ENCODE results near the gene UBE2D1.

UBE2D1 gene

DNA sequence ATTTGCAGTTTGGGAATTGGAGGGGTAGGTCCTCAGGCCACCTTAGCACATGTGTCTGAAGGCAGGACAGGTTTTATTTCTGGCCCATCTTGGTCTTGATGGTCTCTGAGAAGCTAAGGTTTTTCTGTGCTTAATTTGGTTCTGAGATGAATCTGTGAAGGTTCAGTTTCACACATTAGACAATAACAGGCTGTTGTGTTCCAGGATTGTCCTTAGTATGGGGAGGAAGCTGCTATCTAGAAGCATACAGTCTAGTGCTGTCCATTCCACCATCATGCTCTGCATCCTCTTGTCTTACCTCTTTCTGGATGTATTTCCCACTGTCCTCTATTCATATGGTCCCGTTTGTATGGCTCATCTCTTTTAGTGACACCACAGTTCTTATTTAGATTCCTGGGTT lies 7.1 kb downstream of the UBE2D1 start:
- no peak for DNase-seq

DNA sequence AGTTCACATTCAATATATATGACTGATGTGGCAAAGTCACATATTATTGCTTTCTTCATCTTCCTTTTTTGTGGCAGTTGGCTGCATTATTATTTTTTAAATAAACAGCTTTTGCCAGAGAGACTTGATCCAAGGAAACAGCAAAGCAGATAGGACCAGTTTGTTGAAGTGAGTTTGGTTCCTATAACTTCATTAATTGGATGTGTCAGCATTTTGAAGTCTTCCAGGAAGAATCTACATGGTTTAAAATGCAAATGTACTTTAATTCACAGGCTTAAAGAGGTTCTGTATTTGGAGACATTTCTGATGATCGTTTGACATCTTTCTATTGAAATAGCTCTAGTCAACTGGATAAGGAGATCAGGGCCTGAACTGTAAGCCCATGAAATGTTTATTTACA lies 13.2 kb downstream of the UBE2D1 start:
- DNase-seq, result no peak

DNA sequence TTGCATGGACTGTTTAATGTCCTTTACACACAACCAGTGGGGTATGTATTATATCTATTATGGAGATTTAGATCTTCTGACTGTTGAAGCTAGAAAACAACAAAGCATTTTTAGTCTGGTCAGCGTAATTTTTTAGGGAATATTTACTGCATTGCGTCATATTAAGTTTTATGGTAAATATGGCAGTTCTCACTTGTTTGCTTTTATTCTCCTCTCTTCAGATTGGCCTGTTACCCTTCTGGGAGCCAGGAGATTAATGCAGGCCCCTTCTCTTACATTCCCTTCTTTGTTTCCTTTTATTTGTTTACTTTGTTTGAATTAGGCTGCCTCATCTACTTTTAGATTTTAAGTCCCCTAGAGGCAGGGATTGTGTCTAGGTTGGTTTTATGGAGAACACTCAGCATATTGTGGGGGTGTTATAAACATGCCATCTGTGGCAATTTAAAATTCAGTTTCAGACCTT lies 13.8 kb downstream of the UBE2D1 start:
- no peak for DNase-seq

DNA sequence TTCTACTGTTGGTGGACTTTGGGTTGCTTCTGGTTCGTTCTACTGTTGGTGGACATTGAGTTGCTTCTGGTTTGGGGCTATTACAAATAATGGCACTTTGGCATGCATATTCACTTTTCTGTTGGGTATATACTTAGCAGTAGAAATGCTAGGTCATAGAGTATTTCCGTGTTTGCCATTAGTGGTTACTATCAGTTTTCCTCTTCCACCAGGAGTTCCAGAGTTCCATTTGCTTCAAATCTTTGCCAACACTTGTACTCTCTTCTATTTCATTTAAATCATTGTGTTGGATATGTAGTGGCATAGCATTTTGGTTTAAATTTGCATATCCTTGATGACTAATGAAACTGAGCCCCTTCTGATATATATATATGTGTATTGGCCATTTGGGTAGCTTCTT lies 15.2 kb downstream of the UBE2D1 start:
- DNase-seq, result no peak

DNA sequence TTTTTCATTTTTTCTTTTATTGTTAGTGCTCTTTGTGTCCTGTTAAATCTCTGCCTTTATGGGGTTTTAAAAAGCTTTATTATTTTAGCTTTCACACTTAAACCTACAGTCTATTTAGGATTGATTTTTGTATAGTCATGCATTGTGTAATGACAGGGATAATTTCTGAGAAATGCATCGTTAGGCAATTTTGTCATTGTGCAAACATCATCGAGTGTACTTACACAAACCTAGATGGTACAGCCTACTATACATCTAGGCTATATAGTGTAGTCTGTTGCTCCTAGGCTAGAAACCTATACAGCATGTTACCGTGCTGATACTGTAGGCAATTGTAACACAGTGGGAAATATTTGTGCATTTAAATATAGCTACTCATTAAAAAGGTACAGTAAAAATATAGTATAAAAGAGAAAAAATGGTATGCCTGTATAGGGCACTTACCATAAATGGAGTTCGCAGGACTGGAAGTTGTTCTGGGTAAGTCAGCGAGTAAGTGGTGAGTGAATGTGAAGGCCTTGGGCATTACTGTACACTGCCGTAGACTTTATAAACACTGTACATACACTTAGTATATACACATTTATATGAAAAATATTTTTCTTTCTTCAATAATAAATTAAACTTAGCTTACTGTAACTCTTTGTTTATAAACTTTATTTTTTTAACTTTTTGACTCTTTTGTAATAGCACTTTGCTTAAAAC lies 16.0 kb downstream of the UBE2D1 start:
- no peak for DNase-seq

DNA sequence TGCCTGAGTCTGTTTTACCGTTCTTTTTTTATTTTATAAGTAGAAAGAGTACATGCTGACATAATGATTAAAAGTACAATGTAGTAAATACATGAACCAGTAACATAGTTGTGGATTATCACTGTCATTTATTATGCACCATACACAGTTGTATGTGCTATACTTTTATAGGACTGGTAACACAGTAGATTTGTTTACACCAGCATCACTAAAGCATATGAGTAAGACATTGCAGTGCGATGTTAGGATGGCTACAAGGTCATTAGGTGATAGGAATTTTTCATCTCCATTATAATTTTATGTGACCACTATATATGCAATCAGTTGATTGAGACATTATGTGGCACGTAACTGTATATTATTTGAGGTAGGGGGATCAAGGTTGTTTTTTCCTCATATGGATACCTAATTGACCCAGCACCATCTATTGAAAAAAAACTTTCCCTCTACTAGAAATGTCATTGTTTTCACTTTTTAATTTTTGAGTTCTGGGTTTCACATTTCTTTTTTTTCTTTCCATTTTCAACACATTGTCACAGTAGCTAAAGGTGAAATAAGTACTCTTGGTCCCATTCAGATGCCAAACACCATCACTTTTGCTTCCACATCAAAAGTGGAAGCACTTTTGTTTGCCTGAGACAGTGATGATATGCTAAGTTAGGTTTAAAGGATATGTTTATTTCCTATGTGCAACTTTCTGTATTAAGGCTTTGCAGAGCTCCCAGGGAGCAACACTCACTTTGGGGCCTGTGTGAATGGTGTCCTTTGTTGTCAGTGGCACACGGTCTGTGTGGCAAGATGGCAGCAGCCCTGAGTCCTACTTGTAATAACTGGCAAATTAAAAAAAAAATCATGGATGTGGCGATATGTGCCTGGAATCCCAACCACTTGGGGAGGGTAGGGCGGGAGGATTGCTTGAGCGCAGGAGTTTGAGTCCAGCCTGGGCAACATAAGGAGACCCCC lies 17.1 kb downstream of the UBE2D1 start:
- DNase-seq, result no peak

DNA sequence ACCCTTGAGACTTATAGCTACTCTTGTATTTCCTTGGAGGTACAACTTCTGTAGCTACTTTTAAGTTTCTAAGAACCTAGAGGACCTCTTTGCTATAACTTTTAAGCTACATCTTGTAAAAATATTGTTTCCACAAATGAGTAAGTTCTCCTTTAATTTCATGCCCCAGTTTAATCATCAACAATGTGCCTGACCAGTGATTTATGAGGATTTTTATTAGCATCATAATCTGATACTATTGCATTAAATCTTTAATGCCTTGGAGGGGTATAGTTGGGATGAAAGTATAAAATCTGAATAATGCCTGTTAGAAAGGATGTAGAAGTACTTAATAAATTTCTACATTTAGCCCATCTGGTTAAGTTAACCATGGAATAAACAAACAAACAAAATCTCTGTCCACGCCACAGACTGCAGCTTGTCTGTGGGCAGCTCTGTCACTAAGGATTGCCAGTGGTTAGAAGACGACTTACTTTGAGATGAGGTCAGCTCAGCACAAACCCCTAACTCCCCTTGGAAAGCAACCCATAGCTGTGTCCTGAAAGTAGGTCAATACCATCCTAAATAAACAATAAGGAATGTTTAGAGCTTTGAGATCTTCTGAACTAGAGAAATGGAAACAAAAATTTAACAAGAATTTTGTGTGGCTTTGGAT lies 18.3 kb downstream of the UBE2D1 start:
- DNase-seq, result no peak

DNA sequence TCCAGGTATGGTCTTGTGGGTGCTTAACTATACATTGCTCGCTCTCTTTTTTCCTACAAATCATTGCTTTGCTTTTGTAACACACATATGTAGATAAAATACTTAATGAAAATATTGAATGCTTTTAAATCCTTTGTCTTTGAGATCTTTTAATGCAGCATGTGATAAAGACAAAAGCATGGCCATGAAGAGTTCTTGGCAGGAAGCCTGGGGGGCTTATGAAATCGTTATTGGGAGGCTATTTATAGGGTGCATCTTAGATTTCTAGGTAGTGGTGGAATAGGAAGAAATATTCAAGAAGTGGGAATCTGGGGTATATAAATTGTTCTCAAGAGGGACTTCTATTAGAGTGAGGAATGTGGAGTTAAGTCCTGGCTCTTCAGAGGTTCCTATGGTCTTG lies 21.9 kb downstream of the UBE2D1 start:
- DNase-seq, result no peak

DNA sequence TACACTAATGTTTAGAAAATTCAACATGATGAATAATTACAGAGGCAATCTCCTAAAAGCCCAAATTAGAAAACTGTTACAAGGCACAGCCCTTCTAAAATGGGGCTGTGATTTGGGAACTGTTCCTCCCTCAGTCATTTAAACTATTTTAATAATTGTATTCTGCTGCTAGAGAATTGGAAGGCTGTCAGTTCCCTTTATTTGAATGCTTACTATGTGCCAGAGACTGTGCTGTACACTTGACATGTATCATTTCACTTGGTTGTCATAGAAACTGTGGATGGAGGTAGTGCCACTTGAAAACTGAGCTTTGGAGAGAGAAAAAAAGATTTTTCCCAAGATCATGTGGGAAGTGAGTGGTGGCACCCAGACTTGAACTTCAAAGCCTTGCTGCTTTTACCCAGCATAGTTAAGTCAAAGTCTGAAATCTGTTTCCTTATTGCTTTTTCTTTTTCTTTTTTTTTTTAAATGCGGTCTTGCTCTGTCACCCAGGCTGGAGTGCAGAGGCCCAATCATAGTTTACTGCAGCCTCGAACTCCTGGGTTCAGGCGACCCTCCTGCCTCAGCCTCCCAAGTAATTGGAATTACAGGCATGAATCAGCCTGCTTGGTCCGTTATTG lies 23.6 kb downstream of the UBE2D1 start:
- no peak for DNase-seq

DNA sequence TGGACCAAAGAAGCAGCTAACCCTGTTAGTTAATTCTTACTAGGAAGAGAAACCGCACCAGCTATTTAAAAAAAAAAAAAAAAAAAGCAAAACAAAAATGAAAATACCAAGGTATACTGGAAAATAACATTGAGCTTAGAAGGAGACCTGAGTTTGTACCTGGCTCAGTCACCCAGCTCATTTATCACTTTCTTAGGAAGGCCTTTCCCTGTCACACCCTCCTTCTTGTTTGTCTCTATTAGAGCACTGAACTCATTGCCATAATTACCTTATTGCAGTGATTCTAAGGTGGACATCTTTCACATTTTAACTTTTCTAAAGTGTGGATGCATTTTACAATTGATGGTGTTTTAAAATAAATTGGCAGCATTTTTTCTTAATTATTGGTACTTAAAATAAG lies 24.1 kb downstream of the UBE2D1 start:
- DNase-seq, result no peak

DNA sequence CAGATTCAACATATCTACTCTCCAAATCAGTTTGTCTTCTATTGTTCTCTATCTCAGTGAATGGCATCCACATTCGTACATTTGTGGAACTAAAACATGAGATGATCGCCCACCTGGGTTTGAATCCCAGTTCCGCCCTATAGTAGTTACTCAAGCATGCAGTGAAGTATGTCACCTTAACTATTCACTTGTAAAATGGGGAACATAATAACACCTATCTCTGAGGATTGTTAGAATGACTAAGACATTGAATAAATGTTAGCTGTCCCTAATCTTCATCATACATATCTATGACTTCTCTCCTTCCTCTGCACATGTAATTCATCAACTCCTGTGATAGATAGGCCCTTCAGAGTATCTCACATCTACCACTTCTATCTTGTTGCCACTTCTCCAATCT lies 24.7 kb downstream of the UBE2D1 start:
- DNase-seq, result no peak

DNA sequence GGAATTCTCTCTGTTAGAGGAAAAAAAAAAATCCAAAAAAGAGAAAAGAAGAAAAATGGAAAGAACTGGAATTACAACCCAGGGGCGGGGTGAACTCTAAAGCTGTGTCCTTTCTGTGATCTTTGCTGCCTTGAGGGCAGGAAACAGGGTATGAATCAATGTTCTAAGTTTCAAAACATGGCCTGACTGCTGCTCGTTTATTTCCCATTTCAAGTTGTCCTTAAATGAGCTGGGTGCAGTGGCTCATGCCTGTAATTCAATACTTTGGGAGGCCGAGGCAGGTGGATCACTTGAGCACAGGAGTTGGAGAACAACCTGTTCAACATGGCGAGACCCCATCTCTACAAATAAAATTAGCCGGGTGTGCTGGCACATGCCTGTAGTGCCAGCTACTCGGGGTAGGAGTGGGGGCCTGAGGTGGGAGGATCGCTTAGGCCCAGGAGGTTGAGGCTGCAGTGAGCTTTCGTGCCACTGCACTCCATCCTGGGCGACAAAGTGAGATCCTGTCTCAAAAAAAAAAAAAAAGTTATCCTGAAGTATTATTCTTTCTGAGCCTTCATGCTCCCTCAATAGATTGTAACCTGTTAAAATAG lies 25.7 kb downstream of the UBE2D1 start:
- no peak for DNase-seq

DNA sequence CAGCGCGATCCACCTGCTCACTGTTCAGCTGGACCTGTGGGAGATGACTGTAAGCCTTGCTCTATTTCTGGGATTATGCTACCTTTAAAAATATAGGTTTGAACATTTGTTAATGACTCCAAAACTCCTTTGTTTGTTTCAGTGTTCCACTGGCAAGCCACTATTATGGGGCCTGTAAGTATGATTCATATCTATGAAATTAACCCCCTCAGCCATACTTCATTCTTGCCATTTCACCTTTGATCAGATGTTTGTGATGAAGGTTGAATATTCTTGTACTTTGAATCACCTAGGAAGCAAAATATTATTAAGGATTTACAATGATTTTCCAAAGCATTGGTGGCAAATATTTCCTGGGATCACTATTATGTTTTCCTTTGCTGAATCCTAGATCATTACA lies 26.5 kb downstream of the UBE2D1 start:
- DNase-seq, result no peak

DNA sequence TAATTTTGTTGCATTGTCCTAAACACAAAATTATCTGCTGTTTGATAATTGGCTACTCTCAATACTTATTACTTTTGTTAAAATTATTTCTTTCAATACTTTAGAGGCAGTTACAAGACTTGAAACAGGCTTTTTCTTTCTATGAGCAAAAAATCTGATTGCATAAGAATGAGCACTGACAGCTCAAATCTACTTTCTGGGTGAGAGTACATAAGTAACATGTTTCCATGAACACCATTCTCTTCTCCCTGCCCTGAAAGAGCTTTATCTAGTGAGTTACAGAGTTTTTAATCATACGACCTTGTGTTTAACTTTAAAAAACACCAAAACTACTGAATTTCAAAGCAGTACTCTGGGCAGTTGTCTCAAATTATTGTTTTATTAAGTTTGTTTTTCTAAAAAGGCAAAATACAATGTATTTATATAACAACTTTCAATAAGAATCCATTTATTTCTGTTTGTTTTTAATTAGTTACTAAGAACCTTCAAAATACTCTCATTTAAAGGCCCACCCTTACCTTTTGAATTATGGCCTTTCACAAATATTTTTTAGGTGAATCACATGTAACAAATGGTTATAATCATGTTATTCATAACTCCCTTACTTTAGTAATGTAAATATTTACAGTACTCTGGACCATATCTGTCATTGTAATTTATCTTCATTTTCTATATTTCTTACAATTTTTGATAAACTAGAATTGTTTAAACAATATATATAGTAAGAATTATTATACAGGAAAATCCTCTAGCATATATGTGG lies 27.4 kb downstream of the UBE2D1 start:
- DNase-seq, result no peak

DNA sequence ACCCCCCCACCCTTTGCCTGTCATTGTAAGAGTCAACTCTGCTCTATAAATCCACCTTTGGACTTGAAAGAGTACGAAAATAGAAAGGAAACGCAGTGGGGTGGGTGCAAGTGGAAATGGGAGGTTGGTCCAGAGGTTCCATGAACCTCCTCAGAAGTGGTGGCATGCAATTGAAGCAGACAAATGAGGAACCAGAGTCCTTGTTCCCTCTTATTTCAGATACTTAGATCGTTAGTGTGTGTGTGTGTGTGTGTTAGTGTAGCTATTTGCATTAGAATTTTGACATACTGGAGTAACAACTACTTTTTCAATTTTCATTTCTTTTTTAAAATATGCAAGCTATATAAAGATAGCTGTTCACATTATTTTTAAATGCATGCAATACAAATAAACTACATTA lies 32.3 kb downstream of the UBE2D1 start:
- DNase-seq, result no peak

DNA sequence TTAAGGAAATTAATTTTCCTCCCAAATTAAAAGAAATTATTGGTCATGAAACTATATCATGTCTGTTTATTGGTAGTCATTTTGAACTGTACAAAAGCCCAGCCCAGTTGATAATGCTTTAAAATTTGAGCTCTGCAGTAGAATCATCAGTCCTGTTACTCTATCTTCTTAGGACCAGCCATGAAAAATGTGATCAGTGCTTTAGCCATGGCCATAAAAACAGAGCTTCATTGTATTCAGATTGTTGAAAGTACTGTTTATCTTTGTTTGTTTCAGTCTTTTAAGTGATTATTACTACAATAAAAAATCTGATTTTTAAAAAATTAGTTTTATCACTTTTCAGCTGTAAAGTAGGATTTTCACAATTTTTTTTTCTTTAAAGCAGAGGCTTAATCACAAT lies 36.7 kb downstream of the UBE2D1 start:
- DNase-seq, result no peak

DNA sequence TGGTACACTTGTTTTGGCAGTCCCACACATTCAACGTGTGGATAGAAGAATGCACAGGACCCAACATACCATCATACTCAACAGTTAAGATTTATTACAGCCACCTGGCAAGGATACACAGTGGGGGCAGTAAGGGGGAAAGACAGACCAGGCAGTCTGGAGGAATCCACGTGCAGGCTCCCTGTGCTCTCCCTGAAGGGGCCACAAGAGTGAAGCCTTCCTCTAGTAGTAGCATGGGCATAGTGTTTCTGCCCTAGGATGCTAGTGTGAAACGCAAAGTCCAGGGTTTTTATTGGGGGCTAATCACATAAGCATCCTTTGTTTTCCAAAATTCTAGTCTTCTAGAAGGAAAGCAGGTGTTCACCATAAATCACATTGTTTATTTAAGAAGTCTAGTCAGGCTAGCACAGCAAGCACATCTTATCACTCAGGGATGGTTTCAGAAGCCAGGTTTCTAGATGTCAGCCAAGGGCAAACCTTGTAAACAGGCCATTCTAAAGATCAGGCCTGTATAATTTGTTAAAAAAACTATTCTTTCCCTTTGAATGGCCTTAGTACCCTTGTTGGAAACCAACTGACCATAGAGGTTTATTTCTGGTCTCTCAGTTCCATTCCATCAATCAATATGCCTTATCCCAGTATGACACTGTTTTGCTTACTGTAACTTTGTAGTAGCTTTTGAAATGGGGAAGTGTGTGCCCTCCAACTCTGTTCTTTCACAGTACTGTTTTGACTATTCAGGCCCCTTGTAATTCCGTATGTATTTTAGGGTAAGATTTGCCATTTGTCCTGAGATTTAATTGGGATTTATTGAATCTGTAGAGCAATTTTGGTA lies 38.0 kb downstream of the UBE2D1 start:
- no peak for DNase-seq

DNA sequence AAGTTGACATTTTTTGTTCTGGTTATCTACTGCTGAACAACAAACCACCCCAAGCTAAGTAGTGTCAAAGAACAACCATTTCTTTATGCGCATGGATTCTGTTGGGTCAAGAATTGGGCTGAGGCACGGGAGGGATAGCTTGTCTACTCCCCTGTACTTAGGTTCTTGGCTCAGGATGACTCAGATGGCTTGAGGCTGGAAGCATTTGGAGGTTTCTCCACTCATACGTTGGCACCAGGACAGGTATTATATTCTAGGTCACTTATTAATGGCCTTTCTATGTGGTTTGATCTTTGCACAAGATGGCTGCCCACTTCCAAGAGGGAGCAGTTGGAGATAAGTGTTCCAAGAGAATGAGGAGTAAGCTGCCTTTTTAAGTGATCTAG lies 38.6 kb downstream of the UBE2D1 start:
- no peak for DNase-seq

DNA sequence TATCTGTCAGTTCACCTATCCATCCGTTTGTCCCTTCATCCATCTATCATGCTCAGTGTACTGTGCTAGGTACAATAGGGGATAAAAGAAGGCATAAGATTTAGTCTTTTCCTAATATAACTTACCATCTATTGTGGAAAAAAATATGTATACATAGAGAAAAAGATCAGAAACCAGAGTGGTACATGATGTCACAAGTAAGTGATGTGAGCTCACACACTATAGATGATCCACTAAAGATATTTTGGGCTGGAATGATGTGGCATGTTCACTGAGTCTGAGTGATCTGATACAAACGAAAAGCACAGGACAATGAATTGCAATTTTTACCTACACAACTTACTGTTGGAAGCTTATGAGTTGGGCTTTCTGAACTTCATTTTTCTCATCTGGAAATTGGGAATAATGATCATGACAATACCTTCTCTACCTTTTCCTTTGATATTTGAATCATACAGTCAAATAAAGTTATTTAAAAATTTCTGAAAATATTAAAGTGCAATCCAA lies 47.7 kb downstream of the UBE2D1 start:
- no peak for DNase-seq

DNA sequence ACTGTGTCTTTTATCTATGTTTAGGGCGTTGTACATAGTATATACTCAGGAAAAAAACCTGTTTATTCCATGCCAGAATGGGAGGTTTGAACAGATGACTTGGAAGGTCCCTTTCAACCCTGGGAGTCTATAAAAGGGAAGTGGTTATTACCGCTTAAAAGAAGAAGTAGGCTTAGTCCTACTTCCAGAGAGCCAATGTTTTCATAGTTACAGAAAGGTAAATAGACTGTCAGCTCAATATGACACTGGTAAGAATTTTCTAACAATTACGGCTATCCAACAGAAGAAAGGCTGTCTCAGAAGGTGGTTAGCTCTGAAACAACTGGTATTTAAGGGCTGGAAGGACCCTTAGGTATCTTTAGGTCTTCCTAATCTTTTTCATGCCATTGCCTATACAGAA lies 49.3 kb downstream of the UBE2D1 start:
- peak; percentile 2 to 46 for DNase-seq

DNA sequence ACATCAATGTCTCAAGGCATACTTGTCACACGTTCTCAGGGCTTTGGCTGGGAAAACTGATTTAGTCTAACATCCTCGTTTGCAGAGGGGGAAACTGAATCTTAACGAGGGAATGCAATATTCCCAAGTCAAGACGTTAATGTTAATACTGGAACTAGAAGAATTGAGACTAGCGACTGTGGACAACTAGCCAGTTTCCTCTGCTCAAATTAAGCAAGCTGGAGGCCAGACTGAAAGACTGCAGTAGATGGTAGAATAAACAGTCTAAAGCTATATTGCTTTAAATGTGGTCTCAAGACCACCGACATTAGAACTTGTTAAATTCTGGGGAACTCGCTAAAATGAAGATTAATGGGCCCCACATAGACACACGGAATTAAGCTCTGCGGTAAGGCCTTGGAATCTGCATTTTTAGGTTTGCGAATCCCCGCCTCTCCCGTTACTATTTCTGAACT lies 49.8 kb downstream of the UBE2D1 start:
- no peak for DNase-seq

Measured in CD4-positive, alpha-beta T cell treated with Interleukin-1 beta for 1 hour (primary cell).